Osteoblast (primary cell): Measurements from ENCODE around the gene HMGCS2. TPM values are rescaled to one million over a fixed set of nuclear protein-coding genes. Genes with fewer than 3 reads are reported as not detected.

Experiments
- DNase-seq: peaks from one replicate; pipeline ENCODE4 v3.0.0; 2011; ENCODE audit warnings: low spot score, mixed read lengths; ENCODE audit not compliant: insufficient read length; ENCODE audit errors: missing footprints
- H2AFZ ChIP-seq: 2 replicates; pipeline ENCODE4 v1.6.0; 2011; ENCODE audit warnings: mild to moderate bottlenecking, low read length
- H3K27ac ChIP-seq: 2 replicates; pipeline ENCODE4 v1.5.1; 2011; ENCODE audit warnings: mild to moderate bottlenecking, low read depth, low read length, moderate library complexity
- H3K27me3 ChIP-seq: 2 replicates; pipeline ENCODE4 v1.6.0; 2012; ENCODE audit warnings: mild to moderate bottlenecking, control low read depth, inconsistent platforms, low read length, moderate library complexity; ENCODE audit not compliant: insufficient read depth
- H3K36me3 ChIP-seq: 2 replicates; pipeline ENCODE4 v1.5.1; 2011; ENCODE audit warnings: mild to moderate bottlenecking, low read length, control low read depth, moderate library complexity; ENCODE audit not compliant: insufficient read depth
- H3K4me1 ChIP-seq: 2 replicates; pipeline ENCODE4 v1.5.1; 2011; ENCODE audit warnings: mild to moderate bottlenecking, low read length, control low read depth, moderate library complexity; ENCODE audit not compliant: insufficient read depth
- H3K4me2 ChIP-seq: 2 replicates; pipeline ENCODE4 v1.6.0; 2011; ENCODE audit warnings: mild to moderate bottlenecking, low read length; ENCODE audit not compliant: insufficient read depth
- H3K4me3 ChIP-seq: fragments of 200-600 bp; sonication (generic); 3 replicates; pipeline ENCODE4 v1.5.1; 2012; ENCODE audit warnings: mild to moderate bottlenecking, low read length, inconsistent platforms; ENCODE audit not compliant: insufficient read depth
- H3K79me2 ChIP-seq: 2 replicates; pipeline ENCODE4 v1.6.0; 2012; ENCODE audit warnings: mild to moderate bottlenecking, low read length, control low read depth, inconsistent platforms; ENCODE audit not compliant: insufficient read depth
- H3K9me3 ChIP-seq: 2 replicates; pipeline ENCODE4 v1.5.1; 2011; ENCODE audit warnings: low read depth, low read length, control low read depth
- H4K20me1 ChIP-seq: 2 replicates; pipeline ENCODE4 v1.6.0; 2012; ENCODE audit warnings: mild to moderate bottlenecking, low read length, control low read depth; ENCODE audit not compliant: insufficient read depth
- CTCF ChIP-seq: IDR thresholded peaks from 2 replicates; pipeline ENCODE4 v1.5.1; 2011; ENCODE audit warnings: mild to moderate bottlenecking, low read depth, low read length, moderate library complexity; ENCODE audit errors: extremely low read depth
- total RNA-seq: library from RNA; depleted of rRNA; stranded (reverse); fragments of >200 nt; gene quantifications from 2 replicates; pipeline ENCODE4 v1.2.3, GENCODE V29; 2012

Gene HMGCS2
- total RNA-seq, 1 donor: not detected

DNA sequence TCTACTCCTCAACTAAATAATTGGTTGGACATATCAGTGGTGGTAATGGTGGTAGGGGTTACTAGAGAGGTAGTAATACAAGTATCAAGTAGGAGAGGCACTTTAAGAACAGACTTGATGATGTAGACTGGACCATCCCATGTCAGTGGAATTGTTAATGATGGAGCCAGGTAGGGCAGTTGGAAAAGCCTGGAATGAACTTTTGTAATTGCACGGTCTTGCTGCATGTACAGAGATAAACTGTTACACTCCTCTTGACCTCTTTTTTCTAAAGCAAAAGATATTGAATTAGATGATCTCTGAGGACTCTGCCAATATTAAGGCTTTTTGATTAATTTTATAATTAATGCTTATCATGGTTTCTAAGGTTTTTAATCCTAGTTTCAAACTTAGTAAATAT is 5.8 kb downstream of the HMGCS2 start:
- no peak for DNase-seq
- H3K4me1 ChIP-seq: no peaks in the 10 kb centered on the region
- H3K27me3 ChIP-seq: peaks cover 30% of the 10 kb centered on the region
- H2AFZ ChIP-seq: no peak overlapping the region
- peaks cover 4% of the 10 kb centered on the region for H3K9me3 ChIP-seq
- no peak for TF ChIP-seq CTCF
- no peak overlapping the region for H3K27ac ChIP-seq
- no peaks in the 10 kb centered on the region for H4K20me1 ChIP-seq
- no peak overlapping the region for H3K4me3 ChIP-seq
- H3K4me2 ChIP-seq: no peak overlapping the region
- no peaks in the 10 kb centered on the region for H3K36me3 ChIP-seq
- no peaks in the 10 kb centered on the region for H3K79me2 ChIP-seq

DNA sequence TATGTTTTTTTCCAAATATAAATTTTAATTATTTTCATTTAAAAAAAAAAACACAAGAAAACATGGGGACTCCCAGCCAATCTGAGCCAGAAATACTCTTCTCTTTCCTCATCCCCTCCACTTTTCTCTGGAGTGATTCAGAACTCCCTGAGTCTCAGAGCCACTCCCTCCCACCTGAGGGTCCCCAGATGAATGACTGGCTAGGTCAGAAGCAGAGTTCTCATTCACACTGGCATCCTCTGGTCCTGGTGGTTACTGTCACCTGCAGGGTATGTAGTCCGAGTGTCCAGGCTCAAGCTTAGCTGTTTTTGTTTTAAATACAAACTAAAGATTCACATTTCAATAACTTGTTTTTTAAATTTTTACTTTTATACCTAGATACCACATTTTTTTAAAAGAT is 6.3 kb downstream of the HMGCS2 start:
- no peak overlapping the region for H3K4me3 ChIP-seq
- H3K27me3 ChIP-seq: peaks cover 30% of the 10 kb centered on the region
- no peaks in the 10 kb centered on the region for H3K4me1 ChIP-seq
- H3K79me2 ChIP-seq: no peaks in the 10 kb centered on the region
- H3K27ac ChIP-seq: no peak overlapping the region
- no peaks in the 10 kb centered on the region for H4K20me1 ChIP-seq
- no peak overlapping the region for H3K4me2 ChIP-seq
- DNase-seq: no peak
- H3K9me3 ChIP-seq: peaks cover 4% of the 10 kb centered on the region
- no peaks in the 10 kb centered on the region for H3K36me3 ChIP-seq
- TF ChIP-seq CTCF: no peak
- no peak overlapping the region for H2AFZ ChIP-seq

DNA sequence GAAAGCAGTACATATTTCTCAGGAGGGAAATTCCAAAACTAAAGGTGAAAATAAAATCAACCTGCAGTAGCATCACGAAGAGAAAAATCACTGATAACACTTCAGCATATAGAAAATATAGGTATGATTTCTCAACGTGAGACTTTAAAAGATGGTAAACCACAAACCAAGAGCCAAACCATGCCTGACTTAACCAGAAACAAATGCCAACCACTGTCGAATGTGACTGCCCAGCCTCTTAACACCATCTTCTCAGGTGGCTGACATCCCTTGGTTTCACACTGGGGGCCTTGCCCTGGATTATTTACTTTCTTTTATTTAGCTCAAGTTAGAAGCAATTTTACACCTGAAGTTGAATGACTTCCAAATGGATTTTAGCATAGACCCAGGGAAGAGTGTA is 10.1 kb downstream of the HMGCS2 start:
- Histone ChIP-seq H3K4me2 (no peak overlapping the region), H3K36me3 (no peaks in the 10 kb centered on the region), H3K27me3 (peaks cover 33% of the 10 kb centered on the region), H4K20me1 (no peaks in the 10 kb centered on the region), H3K27ac (no peak overlapping the region), H3K9me3 (no peaks in the 10 kb centered on the region), H3K79me2 (no peaks in the 10 kb centered on the region), H3K4me3 (no peak overlapping the region), H2AFZ (no peak overlapping the region), H3K4me1 (no peaks in the 10 kb centered on the region)
- TF ChIP-seq CTCF: no peak
- DNase-seq: no peak

DNA sequence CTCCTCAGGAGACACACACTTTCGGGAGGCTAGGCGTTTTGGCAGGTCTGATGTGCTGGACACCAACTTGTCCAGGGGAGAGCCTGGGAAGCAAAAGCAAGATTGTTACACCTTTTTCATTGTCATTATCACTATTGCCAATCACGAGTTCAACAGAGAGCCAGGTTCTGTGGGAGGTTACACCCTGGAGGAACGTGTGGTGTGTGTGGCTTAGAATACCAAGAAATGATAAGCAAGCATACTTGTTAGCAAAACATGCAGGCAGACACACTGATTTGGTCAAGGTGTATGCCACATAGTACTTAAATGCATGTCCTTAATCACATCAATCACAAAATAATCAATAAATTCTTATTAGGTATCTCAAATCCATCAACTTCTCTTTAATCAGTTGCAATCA is 16.1 kb downstream of the HMGCS2 start:
- TF ChIP-seq CTCF: no peak
- no peaks in the 10 kb centered on the region for H3K4me1 ChIP-seq
- H4K20me1 ChIP-seq: no peaks in the 10 kb centered on the region
- H3K27me3 ChIP-seq: peaks cover 30% of the 10 kb centered on the region
- no peak overlapping the region for H3K4me2 ChIP-seq
- DNase-seq: no peak
- H3K79me2 ChIP-seq: no peaks in the 10 kb centered on the region
- H2AFZ ChIP-seq: no peak overlapping the region
- no peaks in the 10 kb centered on the region for H3K36me3 ChIP-seq
- no peaks in the 10 kb centered on the region for H3K9me3 ChIP-seq
- no peak overlapping the region for H3K4me3 ChIP-seq
- no peak overlapping the region for H3K27ac ChIP-seq
